Body of pancreas (tissue), 4 donors: Measurements from ENCODE around the gene ATP8A2. TPM values are rescaled to one million over a fixed set of nuclear protein-coding genes. Genes with fewer than 3 reads are reported as not detected.

Experiments used
- ATAC-seq: fragments of 150-250 bp; one replicate; pipeline ENCODE4 v1.9.1; 2016
- DNase-seq, 4 donors: peaks; one replicate each; pipeline ENCODE4 v3.0.0-alpha.2; 2019
- H3K27ac ChIP-seq, 4 donors: fragments of 200-600 bp; sonication (generic); 1 replicate in 3 of 4; 2 replicates in 1 of 4; pipeline versions ENCODE4 v1.5.1 to v1.6.1; 2016 to 2019; ENCODE audit warnings: mild to moderate bottlenecking in 1 of 4, mixed read lengths in 1 of 4, moderate library complexity in 1 of 4
- H3K27me3 ChIP-seq, 2 donors: fragments of 200-600 bp; sonication (generic); one replicate each; pipeline ENCODE4 v1.6.0; 2016; ENCODE audit warnings: mild to moderate bottlenecking in 1 of 2
- H3K36me3 ChIP-seq, 2 donors: fragments of 200-600 bp; sonication (generic); replicated peaks in 1 of 2; 2 replicates each; pipeline ENCODE4 v1.5.1; 2016; ENCODE audit warnings: low read depth in 2 of 2; ENCODE audit not compliant: insufficient read depth in 1 of 2
- H3K4me1 ChIP-seq: fragments of 200-600 bp; sonication (generic); one replicate; pipeline ENCODE4 v1.6.0; 2016
- H3K4me3 ChIP-seq, 2 donors: fragments of 200-600 bp; sonication (generic); 1 replicate in 1 of 2; 2 replicates in 1 of 2; pipeline ENCODE4 v1.5.1; 2016 to 2019
- H3K9me3 ChIP-seq, 3 donors: fragments of 200-600 bp; sonication (generic); 1 replicate in 2 of 3; 2 replicates in 1 of 3; pipeline ENCODE4 v1.5.1; 2016
- CTCF ChIP-seq, 7 experiments: fragments of 450-650 bp in 4 of 7; fragments of 200-600 bp in 3 of 7; sonication (generic) in 3 of 7; IDR thresholded peaks; one replicate each; pipeline ENCODE4 v1.5.1; 2016 to 2019; ENCODE audit warnings: antibody characterized with exemption in 7 of 7
- POLR2A ChIP-seq, 3 donors: fragments of 450-650 bp; IDR thresholded peaks; one replicate each; pipeline ENCODE4 v1.6.1; 2016; ENCODE audit warnings: antibody characterized with exemption in 3 of 3, mild to moderate bottlenecking in 2 of 3
- WGBS, 2 donors: methylation state at CpG; one replicate each; pipeline ENCODE4 v1.1.5; 2017; 5-methylcytosine and 5-hydroxymethylcytosine counted together
- intact Hi-C: fragments of 100-400 bp; cut with DNase I; formaldehyde crosslinking; loops from one replicate; pipeline ENCODE4 v1.15.1; 2023
- total RNA-seq, 2 donors: library from RNA; depleted of rRNA; stranded (reverse); fragments of >200 nt; gene quantifications; one replicate each; pipeline ENCODE4 v1.1.0, GENCODE V29; 2016

The ATP8A2 gene
- total RNA-seq, 2 donors from 2014 or later = under 0.01 TPM; not detected in 1

GRCh38 chr13:25379011-25379410 is 7.2 kb downstream of the ATP8A2 start:
- intact Hi-C loops = no loop called here
- no peaks in the 10 kb centered on the region for H3K4me1 ChIP-seq
- H3K27me3 ChIP-seq = no peaks in the 10 kb centered on the region
- no peak overlapping the region for H3K4me3 ChIP-seq
- no peaks in the 10 kb centered on the region for H3K36me3 ChIP-seq
- 25 to 34% methylated on average over 1 of the region's 1 CpG for WGBS, 2 donors
- no peaks in the 10 kb centered on the region for H3K9me3 ChIP-seq
- DNase-seq = no peak
- no peak for TF ChIP-seq POLR2A (IDR thresholded peaks at IDR 0.05)
- no peak for TF ChIP-seq CTCF (IDR thresholded peaks at IDR 0.05)
- H3K27ac ChIP-seq = no peak overlapping the region
- no peak for ATAC-seq

- WGBS, 2 donors = 75 to 80% methylated on average over 4 of the region's 4 CpGs
- DNase-seq (no peak), ATAC-seq (no peak)
- intact Hi-C loops = no loop called here
- H3K4me1 ChIP-seq = no peaks in the 10 kb centered on the region
- no peak overlapping the region for H3K4me3 ChIP-seq
- H3K36me3 ChIP-seq = no peaks in the 10 kb centered on the region
- H3K27ac ChIP-seq = no peak overlapping the region
- no peaks in the 10 kb centered on the region for H3K27me3 ChIP-seq
- H3K9me3 ChIP-seq = no peaks in the 10 kb centered on the region
- TF ChIP-seq CTCF (IDR thresholded peaks at IDR 0.05) = no peak
- no peak for TF ChIP-seq POLR2A (IDR thresholded peaks at IDR 0.05)
Observed at GRCh38 chr13:25380082-25380481, 8.3 kb downstream of the ATP8A2 start.

GRCh38 chr13:25380741-25381324 is 9.1 kb downstream of the ATP8A2 start:
- Histone ChIP-seq H3K4me3 (no peak overlapping the region), H3K36me3 (no peaks in the 10 kb centered on the region), H3K27me3 (no peaks in the 10 kb centered on the region), H3K9me3 (no peaks in the 10 kb centered on the region), H3K4me1 (no peaks in the 10 kb centered on the region), H3K27ac (no peak overlapping the region)
- ATAC-seq = no peak
- WGBS, 2 donors = 48 to 51% methylated on average over 7 of the region's 7 CpGs
- TF ChIP-seq CTCF (IDR thresholded peaks at IDR 0.05) (no peak), POLR2A (IDR thresholded peaks at IDR 0.05) (no peak)
- no peak for DNase-seq
- intact Hi-C loops = no loop called here

GRCh38 chr13:25384758-25385410 is 13.1 kb downstream of the ATP8A2 start:
- no peak for DNase-seq
- Histone ChIP-seq H3K4me1 (no peaks in the 10 kb centered on the region), H3K27me3 (no peaks in the 10 kb centered on the region), H3K9me3 (no peaks in the 10 kb centered on the region), H3K36me3 (no peaks in the 10 kb centered on the region), H3K27ac (no peak overlapping the region), H3K4me3 (no peak overlapping the region)
- TF ChIP-seq CTCF (IDR thresholded peaks at IDR 0.05) = no peak
- TF ChIP-seq POLR2A (IDR thresholded peaks at IDR 0.05) = no peak
- intact Hi-C loops = no loop called here
- no peak for ATAC-seq
- 38 to 40% methylated on average over 4 of the region's 4 CpGs for WGBS, 2 donors

GRCh38 chr13:25391932-25392331 is 20.2 kb downstream of the ATP8A2 start:
- Histone ChIP-seq H3K27ac (no peak overlapping the region), H3K4me1 (no peaks in the 10 kb centered on the region), H3K4me3 (no peak overlapping the region), H3K36me3 (no peaks in the 10 kb centered on the region), H3K27me3 (no peaks in the 10 kb centered on the region), H3K9me3 (no peaks in the 10 kb centered on the region)
- intact Hi-C loops = no loop called here
- ATAC-seq = no peak
- no peak for DNase-seq
- TF ChIP-seq CTCF (IDR thresholded peaks at IDR 0.05) = no peak
- no peak for TF ChIP-seq POLR2A (IDR thresholded peaks at IDR 0.05)
- 32 to 39% methylated on average over 4 of the region's 4 CpGs for WGBS, 2 donors
